Midbrain (tissue), 1 donor: ENCODE measurements around the gene UBE2I.

Experiments used
- DNase-seq: peaks from one replicate; lab custom pipeline; 2025; lab: John Stamatoyannopoulos, UW

The UBE2I gene

GRCh38 chr16:1361685-1362360 is 52.4 kb downstream of the UBE2I start:
- no peak for DNase-seq

- no peak for DNase-seq
Observed at GRCh38 chr16:1362807-1363206, 53.4 kb downstream of the UBE2I start.

- DNase-seq: peak; percentile 5
Observed at GRCh38 chr16:1363501-1364041, 54.1 kb downstream of the UBE2I start.

- DNase-seq: no peak
Observed at GRCh38 chr16:1364510-1364909, 55.1 kb downstream of the UBE2I start.

- no peak for DNase-seq
Observed at GRCh38 chr16:1366060-1366711, 56.8 kb downstream of the UBE2I start.

- DNase-seq: no peak
Observed at GRCh38 chr16:1366712-1367299, 57.4 kb downstream of the UBE2I start.

GRCh38 chr16:1367486-1368174 is 58.2 kb downstream of the UBE2I start:
- DNase-seq: no peak

- no peak for DNase-seq
Observed at GRCh38 chr16:1371054-1371978, 61.9 kb downstream of the UBE2I start.

- DNase-seq: no peak
Observed at GRCh38 chr16:1372292-1372950, 63.0 kb downstream of the UBE2I start.

GRCh38 chr16:1374418-1375297 is 65.2 kb downstream of the UBE2I start:
- DNase-seq: no peak

GRCh38 chr16:1375298-1375640 is 65.8 kb downstream of the UBE2I start:
- no peak for DNase-seq

- no peak for DNase-seq
Observed at GRCh38 chr16:1375741-1376410, 66.4 kb downstream of the UBE2I start.
